Measurements from ENCODE around the gene C9. TPM values are rescaled to one million over a fixed set of nuclear protein-coding genes. Genes with fewer than 3 reads are reported as not detected.

The C9 gene
- total RNA-seq, 2 experiments from 2014 or later: not detected

Other genes starting within 250 kb of the C9 start
- 100 to 1,000 TPM; 129 TPM for gene FYB1, start 144.9 kb downstream of the C9 start, total RNA-seq
- not detected for gene DAB2, start 60.5 kb upstream of the C9 start, total RNA-seq